Activated CD8-positive, alpha-beta T cell treated with anti-CD3 and anti-CD28 coated beads for 36 hours (primary cell): Measurements from ENCODE around the gene MAPK8IP1. TPM values are rescaled to one million over a fixed set of nuclear protein-coding genes. Genes with fewer than 3 reads are reported as not detected.

ENCODE experiments used
- ATAC-seq: fragments of 200-7000 bp; cut with Tn5 transposase; one replicate; pipeline ENCODE4 v1.10.0; 2021; ENCODE audit warnings: mild to moderate bottlenecking, moderate library complexity
- CTCF ChIA-PET: fragments of 350-600 bp; sonication (Branson Sonifier 250); formaldehyde crosslinking; loops from one replicate; lab custom pipeline; 2021; ENCODE audit warnings: antibody characterized with exemption; lab: Charles Lee
- POLR2A ChIA-PET: fragments of 350-600 bp; sonication (Branson Sonifier 250); formaldehyde crosslinking; loops from one replicate; lab custom pipeline; 2021; ENCODE audit warnings: antibody characterized with exemption; lab: Charles Lee
- DNase-seq: peaks from one replicate; pipeline ENCODE4 v3.0.0-alpha.2; 2020
- H3K27ac Mint-ChIP-seq: one replicate; pipeline ENCODE4 v1.8.0; 2021; ENCODE audit warnings: mild to moderate bottlenecking, mixed read lengths
- H3K27me3 Mint-ChIP-seq: one replicate; pipeline ENCODE4 v1.8.0; 2021; ENCODE audit warnings: mixed read lengths
- H3K36me3 Mint-ChIP-seq: one replicate; pipeline ENCODE4 v1.8.0; 2021; ENCODE audit warnings: low read depth, mixed read lengths
- H3K4me1 Mint-ChIP-seq: one replicate; pipeline ENCODE4 v1.8.0; 2021; ENCODE audit warnings: low read depth, mixed read lengths
- H3K4me3 Mint-ChIP-seq: one replicate; pipeline ENCODE4 v1.8.0; 2021; ENCODE audit warnings: mild to moderate bottlenecking, moderate library complexity, mixed read lengths
- H3K9me3 Mint-ChIP-seq: one replicate; pipeline ENCODE4 v1.8.0; 2021; ENCODE audit warnings: mixed read lengths
- intact Hi-C: fragments of 100-400 bp; cut with micrococcal nuclease; formaldehyde crosslinking; loops from one replicate; pipeline ENCODE4 v1.10.0; 2022
- total RNA-seq, 2 experiments: library from RNA; stranded (reverse); gene quantifications; one replicate each; pipeline ENCODE4 v1.2.3, GENCODE V29; 2021
- TF ChIP-seq, protein P1 (sequence below): fragments of 200-600 bp; IDR thresholded peaks from one replicate; pipeline ENCODE4 v1.8.0; 2022; ENCODE audit warnings: antibody characterized with exemption, mild to moderate bottlenecking

The MAPK8IP1 gene
- total RNA-seq, 2 experiments from 2014 or later: 1.4 to 1.8 TPM

DNA sequence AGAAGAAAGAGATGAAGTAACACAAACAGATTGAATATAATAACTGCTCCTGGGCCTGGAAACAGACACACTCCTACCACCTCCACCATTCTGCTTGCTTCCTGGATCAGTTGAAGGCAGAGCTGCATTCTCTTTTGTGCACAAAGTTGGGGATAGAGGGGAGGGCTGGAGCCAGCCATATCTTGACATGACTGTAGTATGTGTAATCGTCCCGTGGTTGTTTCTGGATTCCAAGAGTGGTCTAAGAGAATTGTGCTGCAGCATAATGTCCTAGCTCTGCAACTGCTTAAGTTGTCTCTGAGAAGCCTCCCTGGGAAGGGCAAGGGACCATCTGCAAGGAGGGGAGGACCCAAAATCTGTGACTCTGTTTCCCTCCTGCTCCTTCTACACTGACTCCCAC, 35.0 kb upstream of the MAPK8IP1 start:
- no peaks in the 10 kb centered on the region for H3K27me3 Mint-ChIP-seq
- no peaks in the 10 kb centered on the region for H3K9me3 Mint-ChIP-seq
- peaks cover 49% of the 10 kb centered on the region for H3K4me1 Mint-ChIP-seq
- no peak overlapping the region for H3K4me3 Mint-ChIP-seq
- H3K36me3 Mint-ChIP-seq: no peaks in the 10 kb centered on the region
- no peak overlapping the region for H3K27ac Mint-ChIP-seq
- POLR2A ChIA-PET: interaction anchor here (2.1 kb wide), 1 partner anchor 12 kb away, joined by 5 read pairs; no protein-coding TSS in a partner anchor
- no peak for ATAC-seq
- intact Hi-C loops: no loop called here
- CTCF ChIA-PET: interaction anchor here (1.2 to 1.8 kb wide), 4 partner anchors 8 to 23 kb away, joined by 3 to 6 read pairs (median 4); no protein-coding TSS in a partner anchor
- DNase-seq: no peak
- TF ChIP-seq, protein P1, sequence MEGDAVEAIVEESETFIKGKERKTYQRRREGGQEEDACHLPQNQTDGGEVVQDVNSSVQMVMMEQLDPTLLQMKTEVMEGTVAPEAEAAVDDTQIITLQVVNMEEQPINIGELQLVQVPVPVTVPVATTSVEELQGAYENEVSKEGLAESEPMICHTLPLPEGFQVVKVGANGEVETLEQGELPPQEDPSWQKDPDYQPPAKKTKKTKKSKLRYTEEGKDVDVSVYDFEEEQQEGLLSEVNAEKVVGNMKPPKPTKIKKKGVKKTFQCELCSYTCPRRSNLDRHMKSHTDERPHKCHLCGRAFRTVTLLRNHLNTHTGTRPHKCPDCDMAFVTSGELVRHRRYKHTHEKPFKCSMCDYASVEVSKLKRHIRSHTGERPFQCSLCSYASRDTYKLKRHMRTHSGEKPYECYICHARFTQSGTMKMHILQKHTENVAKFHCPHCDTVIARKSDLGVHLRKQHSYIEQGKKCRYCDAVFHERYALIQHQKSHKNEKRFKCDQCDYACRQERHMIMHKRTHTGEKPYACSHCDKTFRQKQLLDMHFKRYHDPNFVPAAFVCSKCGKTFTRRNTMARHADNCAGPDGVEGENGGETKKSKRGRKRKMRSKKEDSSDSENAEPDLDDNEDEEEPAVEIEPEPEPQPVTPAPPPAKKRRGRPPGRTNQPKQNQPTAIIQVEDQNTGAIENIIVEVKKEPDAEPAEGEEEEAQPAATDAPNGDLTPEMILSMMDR: no peak

DNA sequence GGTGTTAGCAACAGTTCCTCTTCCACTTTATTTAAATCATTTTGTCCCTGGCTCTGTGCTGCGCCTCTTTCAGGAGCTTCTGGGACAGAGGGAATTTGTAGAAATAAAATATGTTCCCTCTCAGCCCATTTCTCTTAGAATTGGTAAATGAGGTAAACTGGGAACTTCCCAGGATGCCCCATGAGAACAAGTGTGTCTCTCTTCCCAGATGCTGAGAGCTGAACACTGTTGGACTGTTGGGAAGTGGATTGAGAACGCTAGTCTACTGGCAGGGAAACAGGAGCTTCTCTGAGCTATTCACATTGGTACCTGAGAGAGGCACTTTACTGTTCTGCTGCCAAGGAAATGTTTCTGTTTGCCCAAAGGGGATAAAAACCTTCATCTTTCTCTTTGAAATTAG, 34.2 kb upstream of the MAPK8IP1 start:
- H3K27me3 Mint-ChIP-seq: no peaks in the 10 kb centered on the region
- ChIA-PET POLR2A (interaction anchor here (2.1 kb wide), 1 partner anchor 12 kb away, joined by 5 read pairs; no protein-coding TSS in a partner anchor), CTCF (interaction anchor here (1.0 to 1.8 kb wide), 5 partner anchors 9 to 79 kb away, joined by 3 to 6 read pairs (median 4); no protein-coding TSS in a partner anchor)
- ATAC-seq: no peak
- no peak overlapping the region for H3K4me3 Mint-ChIP-seq
- peaks cover 49% of the 10 kb centered on the region for H3K4me1 Mint-ChIP-seq
- TF ChIP-seq, protein P1: no peak
- no peaks in the 10 kb centered on the region for H3K9me3 Mint-ChIP-seq
- H3K36me3 Mint-ChIP-seq: no peaks in the 10 kb centered on the region
- DNase-seq: no peak
- H3K27ac Mint-ChIP-seq: no peak overlapping the region
- intact Hi-C loops: no loop called here

DNA sequence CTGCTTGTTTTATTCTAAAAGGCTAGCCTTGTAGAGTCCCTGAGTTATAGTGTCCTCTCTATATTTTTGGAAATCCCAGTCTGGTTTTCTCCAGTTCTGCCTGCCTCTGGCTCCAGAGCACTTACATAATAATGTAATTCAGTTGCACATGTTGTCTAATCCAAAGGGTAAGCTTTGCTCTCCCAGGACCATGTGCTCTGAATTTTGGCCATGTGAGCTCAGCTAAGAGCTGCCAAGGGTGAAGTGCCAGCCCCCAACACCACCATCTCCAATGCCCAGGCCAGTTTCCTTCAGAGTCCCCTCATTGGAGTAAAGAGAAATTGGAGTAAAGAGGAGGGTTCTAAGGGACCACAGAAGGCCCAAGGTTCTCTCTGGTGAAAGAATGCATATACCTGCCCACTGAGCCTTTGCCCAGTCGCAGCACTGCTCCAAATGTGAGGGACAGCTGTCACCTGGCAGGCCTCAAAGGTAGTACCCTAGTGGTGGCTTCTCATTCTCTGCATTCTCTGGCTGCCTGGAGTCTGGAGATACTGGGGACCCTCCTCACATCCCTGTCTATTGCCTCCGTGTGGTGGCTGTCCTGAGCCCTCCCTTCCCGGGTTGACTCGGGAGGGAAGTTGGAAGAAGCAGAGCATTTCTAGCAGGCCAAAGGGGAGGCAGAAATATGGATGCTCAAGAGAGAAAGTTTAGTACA, 33.3 kb upstream of the MAPK8IP1 start:
- intact Hi-C loops: no loop called here
- no peak overlapping the region for H3K27ac Mint-ChIP-seq
- H3K4me1 Mint-ChIP-seq: peaks cover 42% of the 10 kb centered on the region
- TF ChIP-seq, protein P1: no peak
- no peaks in the 10 kb centered on the region for H3K27me3 Mint-ChIP-seq
- DNase-seq (no peak), ATAC-seq (no peak)
- no peaks in the 10 kb centered on the region for H3K9me3 Mint-ChIP-seq
- ChIA-PET POLR2A (no interaction called here), CTCF (interaction anchor here (1.0 to 1.8 kb wide), 3 partner anchors 10 to 80 kb away, joined by 3 to 6 read pairs (median 4); no protein-coding TSS in a partner anchor)
- no peak overlapping the region for H3K4me3 Mint-ChIP-seq
- peaks cover under 1% of the 10 kb centered on the region for H3K36me3 Mint-ChIP-seq

DNA sequence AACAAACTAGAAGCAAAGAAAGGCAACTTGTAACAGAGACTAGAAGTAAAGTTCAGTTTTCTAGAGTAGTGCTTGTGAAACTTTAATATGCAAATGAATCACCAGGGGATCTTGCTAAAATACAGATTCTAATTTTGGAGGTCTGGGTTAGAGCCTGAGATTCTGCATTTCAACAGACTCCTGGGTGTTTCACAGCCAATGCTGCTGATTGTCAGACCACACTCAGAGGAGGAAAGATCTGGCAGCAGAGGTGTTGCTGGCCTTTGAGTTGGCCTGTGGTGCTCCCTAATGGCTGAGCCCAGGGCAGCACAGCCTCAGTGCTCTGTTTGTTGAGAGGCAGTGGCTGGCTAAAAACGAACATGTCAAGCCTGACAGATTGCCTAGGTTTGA, 32.7 kb upstream of the MAPK8IP1 start:
- TF ChIP-seq, protein P1: no peak
- Mint-ChIP-seq H3K4me3 (no peak overlapping the region), H3K27ac (no peak overlapping the region), H3K27me3 (no peaks in the 10 kb centered on the region), H3K9me3 (no peaks in the 10 kb centered on the region), H3K4me1 (peaks cover 42% of the 10 kb centered on the region), H3K36me3 (peaks cover 4% of the 10 kb centered on the region)
- ATAC-seq: no peak
- POLR2A ChIA-PET: no interaction called here
- intact Hi-C loops: no loop called here
- CTCF ChIA-PET: interaction anchor here (1.0 to 1.5 kb wide), 2 partner anchors 9 kb away, joined by 3 read pairs; no protein-coding TSS in a partner anchor
- DNase-seq: no peak
